ENCODE results near the gene CWC27. TPM values are rescaled to one million over a fixed set of nuclear protein-coding genes. Genes with fewer than 3 reads are reported as not detected.

Gene CWC27
- total RNA-seq, 1 donor from 2014 or later, result 33.4 TPM

- no peak overlapping the region for H3K27ac Mint-ChIP-seq
- H3K9me3 Mint-ChIP-seq (ENCODE audit: low read depth), result no peaks in the 10 kb centered on the region
- no peaks in the 10 kb centered on the region for H3K4me1 Mint-ChIP-seq (ENCODE audit: low read depth)
- DNase-seq (ENCODE audit: low spot score, unreplicated experiment), result no peak
- peaks cover 8% of the 10 kb centered on the region for H3K36me3 Mint-ChIP-seq (ENCODE audit: insufficient read depth)
- no peaks in the 10 kb centered on the region for H3K27me3 Mint-ChIP-seq
- TF ChIP-seq CTCF (IDR thresholded peaks at IDR 0.05; ENCODE audit: unreplicated experiment), result no peak
- no peak overlapping the region for H3K4me3 Mint-ChIP-seq (ENCODE audit: low read depth)
Measured at GRCh38 chr5:64980176-64980575, 211.4 kb downstream of the CWC27 start.

- Mint-ChIP-seq H3K4me3 (ENCODE audit: low read depth) (no peak overlapping the region), H3K4me1 (ENCODE audit: low read depth) (no peaks in the 10 kb centered on the region), H3K36me3 (ENCODE audit: insufficient read depth) (peaks cover 16% of the 10 kb centered on the region), H3K27me3 (no peaks in the 10 kb centered on the region), H3K9me3 (ENCODE audit: low read depth) (no peaks in the 10 kb centered on the region), H3K27ac (no peak overlapping the region)
- DNase-seq (ENCODE audit: low spot score, unreplicated experiment), result no peak
- TF ChIP-seq CTCF (IDR thresholded peaks at IDR 0.05; ENCODE audit: unreplicated experiment), result no peak
Measured at GRCh38 chr5:64987768-64988167, 219.0 kb downstream of the CWC27 start.

GRCh38 chr5:65009207-65009606 is 240.5 kb downstream of the CWC27 start:
- H3K27me3 Mint-ChIP-seq, result no peaks in the 10 kb centered on the region
- peaks cover 3% of the 10 kb centered on the region for H3K9me3 Mint-ChIP-seq (ENCODE audit: low read depth)
- TF ChIP-seq CTCF (IDR thresholded peaks at IDR 0.05; ENCODE audit: unreplicated experiment), result no peak
- no peak for DNase-seq (ENCODE audit: low spot score, unreplicated experiment)
- peaks cover 3% of the 10 kb centered on the region for H3K36me3 Mint-ChIP-seq (ENCODE audit: insufficient read depth)
- no peaks in the 10 kb centered on the region for H3K4me1 Mint-ChIP-seq (ENCODE audit: low read depth)
- no peak overlapping the region for H3K27ac Mint-ChIP-seq
- H3K4me3 Mint-ChIP-seq (ENCODE audit: low read depth), result no peak overlapping the region

GRCh38 chr5:65010841-65011240 is 242.1 kb downstream of the CWC27 start:
- DNase-seq (ENCODE audit: low spot score, unreplicated experiment), result no peak
- TF ChIP-seq CTCF (IDR thresholded peaks at IDR 0.05; ENCODE audit: unreplicated experiment), result no peak
- Mint-ChIP-seq H3K4me1 (ENCODE audit: low read depth) (peaks cover 9% of the 10 kb centered on the region), H3K27ac (no peak overlapping the region), H3K36me3 (ENCODE audit: insufficient read depth) (peaks cover 1% of the 10 kb centered on the region), H3K9me3 (ENCODE audit: low read depth) (peaks cover 3% of the 10 kb centered on the region), H3K4me3 (ENCODE audit: low read depth) (no peak overlapping the region), H3K27me3 (no peaks in the 10 kb centered on the region)

GRCh38 chr5:65012301-65012892 is 243.7 kb downstream of the CWC27 start:
- H3K36me3 Mint-ChIP-seq (ENCODE audit: insufficient read depth), result peaks cover 1% of the 10 kb centered on the region
- no peaks in the 10 kb centered on the region for H3K27me3 Mint-ChIP-seq
- H3K4me3 Mint-ChIP-seq (ENCODE audit: low read depth), result no peak overlapping the region
- peaks cover 11% of the 10 kb centered on the region for H3K4me1 Mint-ChIP-seq (ENCODE audit: low read depth)
- no peak overlapping the region for H3K27ac Mint-ChIP-seq
- DNase-seq (ENCODE audit: low spot score, unreplicated experiment), result no peak
- peaks cover 3% of the 10 kb centered on the region for H3K9me3 Mint-ChIP-seq (ENCODE audit: low read depth)
- TF ChIP-seq CTCF (IDR thresholded peaks at IDR 0.05; ENCODE audit: unreplicated experiment), result no peak
